Body of pancreas (tissue), 4 donors: ENCODE data around the gene CA5A.
"Not testable (repeated sequence)": the region's sequence is repeated elsewhere in the genome, so short reads cannot be mapped to it uniquely, and the experiment has no call there.

ENCODE experiments used
- CTCF ChIP-seq, 7 experiments: fragments of 450-650 bp in 4 of 7; fragments of 200-600 bp in 3 of 7; sonication (generic) in 3 of 7; IDR thresholded peaks; one replicate each; pipeline ENCODE4 v1.5.1; 2016 to 2019; ENCODE audit warnings: antibody characterized with exemption in 7 of 7
- POLR2A ChIP-seq, 3 donors: fragments of 450-650 bp; IDR thresholded peaks; one replicate each; pipeline ENCODE4 v1.6.1; 2016; ENCODE audit warnings: antibody characterized with exemption in 3 of 3, mild to moderate bottlenecking in 2 of 3

- not testable (repeated sequence) for TF ChIP-seq CTCF, POLR2A (IDR thresholded peaks at IDR 0.05)
Observed at GRCh38 chr16:87900489-87900888, 35.8 kb downstream of the CA5A start.
